Lung (tissue), 12 donors: Measurements from ENCODE around the gene KRTAP4-3. TPM values are rescaled to one million over a fixed set of nuclear protein-coding genes. Genes with fewer than 3 reads are reported as not detected.

Experiments used
- ATAC-seq: fragments of 200-7000 bp; cut with Tn5 transposase; one replicate; pipeline ENCODE4 v1.9.1; 2020; ENCODE audit warnings: moderate number of reproducible peaks; ENCODE audit not compliant: insufficient read depth, low FRiP score
- DNase-seq, 3 donors: peaks; one replicate each; pipeline ENCODE4 v3.0.0-alpha.2; 2013 to 2017
- H3K27ac ChIP-seq, 2 donors: one replicate each; pipeline ENCODE4 v1.5.1; 2013; ENCODE audit warnings: mild to moderate bottlenecking in 2 of 2, moderate library complexity in 2 of 2, control low read depth in 1 of 2, inconsistent platforms in 1 of 2, low read depth in 1 of 2, low read length in 1 of 2
- H3K27me3 ChIP-seq, 3 donors: one replicate each; pipeline ENCODE4 v1.5.1; 2013; ENCODE audit warnings: low read length in 2 of 3; ENCODE audit not compliant: control insufficient read depth in 3 of 3, insufficient read depth in 3 of 3
- H3K36me3 ChIP-seq, 4 donors: one replicate each; pipeline ENCODE4 v1.5.1; 2013; ENCODE audit warnings: low read length in 4 of 4, mild to moderate bottlenecking in 1 of 4, moderate library complexity in 1 of 4; ENCODE audit not compliant: control insufficient read depth in 4 of 4, insufficient read depth in 4 of 4
- H3K4me1 ChIP-seq, 5 donors: one replicate each; pipeline ENCODE4 v1.5.1; 2013; ENCODE audit warnings: low read length in 5 of 5, mild to moderate bottlenecking in 2 of 5, moderate library complexity in 1 of 5; ENCODE audit not compliant: control insufficient read depth in 5 of 5, insufficient read depth in 5 of 5
- H3K4me3 ChIP-seq: one replicate; pipeline ENCODE4 v1.5.1; 2013; ENCODE audit warnings: mild to moderate bottlenecking, control low read depth, moderate library complexity
- H3K9ac ChIP-seq, 2 donors: one replicate each; pipeline ENCODE4 v1.5.1; 2013; ENCODE audit warnings: low read length in 2 of 2, control low read depth in 1 of 2; ENCODE audit not compliant: insufficient read depth in 1 of 2
- H3K9me3 ChIP-seq, 4 donors: one replicate each; pipeline ENCODE4 v1.5.1; 2013; ENCODE audit warnings: low read length in 3 of 4, mild to moderate bottlenecking in 1 of 4, moderate library complexity in 1 of 4; ENCODE audit not compliant: control insufficient read depth in 4 of 4, insufficient read depth in 3 of 4
- CTCF ChIP-seq: IDR thresholded peaks from 2 replicates; pipeline ENCODE4 v1.5.1; 2012; ENCODE audit warnings: mild to moderate bottlenecking; ENCODE audit errors: control extremely low read depth, extremely low read depth
- WGBS, 2 donors: extraction: QIAGEN DNeasy Blood & Tissue Kit; methylation state at CpG; one replicate each; pipeline ENCODE4 v1.1.7; 2013; 5-methylcytosine and 5-hydroxymethylcytosine counted together
- polyA plus RNA-seq, 2 donors: library from polyadenylated mRNA; stranded (reverse); fragments of 200-250 nt; gene quantifications; one replicate each; pipeline ENCODE4 v1.2.1, GENCODE V29; 2013
- total RNA-seq, 2 donors: library from RNA; depleted of rRNA in 1 of 2; stranded (reverse); fragments of >200 nt in 1 of 2; gene quantifications; one replicate each; pipeline ENCODE4 v1.2.1, GENCODE V29; 2014 to 2021
- donor health status: control.
- donor health status: control.
- donor health status: Bipolar disorder and iron deficiency.
- donor health status: healthy.
- donor health status: DM: yes; HTN: yes; CAD: no.

KRTAP4-3 gene
- total and polyA plus RNA-seq, 4 donors: not detected

GRCh38 chr17:41147531-41148204 lies 20.4 kb downstream of the KRTAP4-3 start:
- Histone ChIP-seq H3K4me3 (no peak overlapping the region), H3K27me3 (no peaks in the 10 kb centered on the region), H3K27ac (no peak overlapping the region), H3K9me3 (peaks cover 0 to 10% (median 0%) of the 10 kb centered on the region in 4 donors), H3K4me1 (no peaks in the 10 kb centered on the region), H3K36me3 (no peaks in the 10 kb centered on the region), H3K9ac (no peak overlapping the region)
- TF ChIP-seq CTCF: no peak
- WGBS, 2 donors: 95 to 97% methylated on average over 2 of the region's 2 CpGs
- DNase-seq (no peak), ATAC-seq (no peak)

- H3K36me3 ChIP-seq: no peaks in the 10 kb centered on the region
- no peaks in the 10 kb centered on the region for H3K27me3 ChIP-seq
- no peak overlapping the region for H3K4me3 ChIP-seq
- TF ChIP-seq CTCF: no peak
- H3K4me1 ChIP-seq: no peaks in the 10 kb centered on the region
- ATAC-seq (no peak), DNase-seq (no peak)
- no peak overlapping the region for H3K9ac ChIP-seq
- peaks cover 0 to 12% (median under 1%) of the 10 kb centered on the region in 4 donors for H3K9me3 ChIP-seq
- no peak overlapping the region for H3K27ac ChIP-seq
- WGBS, 2 donors: 93 to 96% methylated on average over 2 of the region's 2 CpGs
Measured at GRCh38 chr17:41145261-41145660, 22.8 kb downstream of the KRTAP4-3 start.

GRCh38 chr17:41144846-41145245 lies 23.2 kb downstream of the KRTAP4-3 start:
- H3K4me1 ChIP-seq: no peaks in the 10 kb centered on the region
- no peak overlapping the region for H3K4me3 ChIP-seq
- DNase-seq (no peak), ATAC-seq (no peak)
- H3K9ac ChIP-seq: no peak overlapping the region
- H3K27me3 ChIP-seq: no peaks in the 10 kb centered on the region
- H3K27ac ChIP-seq: no peak overlapping the region
- H3K9me3 ChIP-seq: peaks cover 0 to 12% (median 3%) of the 10 kb centered on the region in 4 donors
- no peaks in the 10 kb centered on the region for H3K36me3 ChIP-seq
- no peak for TF ChIP-seq CTCF
- WGBS, 2 donors: 66 to 72% methylated on average over 1 of the region's 1 CpG

GRCh38 chr17:41141361-41141760 lies 26.7 kb downstream of the KRTAP4-3 start:
- H3K36me3 ChIP-seq: no peaks in the 10 kb centered on the region
- ATAC-seq (no peak), DNase-seq (no peak)
- H3K9me3 ChIP-seq: peaks cover 0 to 12% (median 4%) of the 10 kb centered on the region in 4 donors
- TF ChIP-seq CTCF: no peak
- H3K9ac ChIP-seq: no peak overlapping the region
- H3K27me3 ChIP-seq: no peaks in the 10 kb centered on the region
- H3K27ac ChIP-seq: no peak overlapping the region
- H3K4me3 ChIP-seq: no peak overlapping the region
- H3K4me1 ChIP-seq: no peaks in the 10 kb centered on the region
